Thyroid gland (tissue), 4 donors: ENCODE results near the gene GPR63.

Source experiments
- CTCF ChIP-seq, 6 experiments: fragments of 200-600 bp in 3 of 6; fragments of 450-650 bp in 3 of 6; sonication (generic) in 3 of 6; IDR thresholded peaks; one replicate each; pipeline ENCODE4 v1.5.1; 2016 to 2019; ENCODE audit warnings: antibody characterized with exemption in 6 of 6, mild to moderate bottlenecking in 2 of 6, inconsistent platforms in 1 of 6, moderate library complexity in 1 of 6
- POLR2A ChIP-seq, 2 donors: fragments of 450-650 bp; IDR thresholded peaks; one replicate each; pipeline ENCODE4 v1.6.1; 2017; ENCODE audit warnings: antibody characterized with exemption in 2 of 2, mild to moderate bottlenecking in 2 of 2, moderate library complexity in 1 of 2

- TF ChIP-seq CTCF (IDR thresholded peaks at IDR 0.05) (no peak), POLR2A (IDR thresholded peaks at IDR 0.05) (no peak)
Observed at GRCh38 chr6:96781557-96781956, 55.7 kb downstream of the GPR63 start.
